B cell (primary cell): Measurements from ENCODE around the gene PLAAT5. TPM values are rescaled to one million over a fixed set of nuclear protein-coding genes. Genes with fewer than 3 reads are reported as not detected.
"Not testable (repeated sequence)": the region's sequence is repeated elsewhere in the genome, so short reads cannot be mapped to it uniquely, and the experiment has no call there.

Experiments
- ATAC-seq: fragments of 200-7000 bp; cut with Tn5 transposase; one replicate; pipeline ENCODE4 v1.10.0; 2021; ENCODE audit warnings: low read depth, mild to moderate bottlenecking, moderate number of reproducible peaks, moderate library complexity
- CTCF ChIA-PET: fragments of 350-600 bp; sonication (Branson Sonifier 250); formaldehyde crosslinking; loops from one replicate; lab custom pipeline; 2021; ENCODE audit warnings: antibody characterized with exemption, inconsistent platforms; lab: Charles Lee
- POLR2A ChIA-PET: fragments of 350-600 bp; sonication (Branson Sonifier 250); formaldehyde crosslinking; loops from one replicate; lab custom pipeline; 2021; ENCODE audit warnings: antibody characterized with exemption; lab: Charles Lee
- DNase-seq: peaks from one replicate; pipeline ENCODE4 v3.0.0; 2013
- H2AFZ ChIP-seq: 2 replicates; pipeline ENCODE4 v1.6.1; 2012; ENCODE audit warnings: mild to moderate bottlenecking, low read depth, low read length; ENCODE audit not compliant: insufficient read depth, poor library complexity, severe bottlenecking
- H3K27ac ChIP-seq, 2 donors: 1 replicate in 1 of 2; 2 replicates in 1 of 2; pipeline ENCODE4 v1.5.1; 2012 to 2013; ENCODE audit warnings: low read length in 2 of 2, mild to moderate bottlenecking in 2 of 2, moderate library complexity in 1 of 2
- H3K27me3 ChIP-seq, 4 experiments: fragments of 200-600 bp in 1 of 4; sonication (generic) in 1 of 4; replicated peaks in 1 of 4; 1 replicate in 2 of 4; 2 replicates in 2 of 4; pipeline versions ENCODE4 v1.6.1 to v1.7.0; 2013 to 2016; ENCODE audit warnings: low read length in 3 of 4, mild to moderate bottlenecking in 2 of 4, mixed read lengths in 1 of 4, moderate library complexity in 1 of 4; ENCODE audit not compliant: insufficient read depth in 4 of 4, control insufficient read depth in 3 of 4; ENCODE audit errors: control extremely low read depth in 1 of 4
- H3K36me3 ChIP-seq, 2 experiments: replicated peaks in 1 of 2; 1 replicate in 1 of 2; 2 replicates in 1 of 2; pipeline versions ENCODE4 v1.6.1 to v1.7.1; 2013; ENCODE audit warnings: low read length in 1 of 2; ENCODE audit not compliant: insufficient read depth in 2 of 2, control insufficient read depth in 1 of 2; ENCODE audit errors: control extremely low read depth in 1 of 2, extremely low read depth in 1 of 2
- H3K4me1 ChIP-seq, 2 donors: fragments of 200-600 bp in 1 of 2; sonication (generic) in 1 of 2; 1 replicate in 1 of 2; 2 replicates in 1 of 2; pipeline versions ENCODE4 v1.5.1 to v1.6.1; 2013 to 2017; ENCODE audit warnings: low read length in 2 of 2; ENCODE audit not compliant: control insufficient read depth in 2 of 2, insufficient read depth in 2 of 2
- H3K4me2 ChIP-seq: replicated peaks from 2 replicates; pipeline ENCODE3; 2012; ENCODE audit warnings: mild to moderate bottlenecking, low read depth, low read length; ENCODE audit not compliant: poor library complexity, severe bottlenecking
- H3K4me3 ChIP-seq, 5 experiments: fragments of 200-600 bp in 1 of 5; sonication (generic) in 1 of 5; 1 replicate in 3 of 5; 2 replicates in 2 of 5; pipeline versions ENCODE4 v1.5.1 to v1.7.0; 2011 to 2016; ENCODE audit warnings: low read length in 4 of 5, mild to moderate bottlenecking in 4 of 5, low read depth in 2 of 5, control low read depth in 1 of 5, moderate library complexity in 1 of 5; ENCODE audit not compliant: insufficient read depth in 1 of 5; ENCODE audit errors: control extremely low read depth in 1 of 5, extremely low read depth in 1 of 5
- H3K79me2 ChIP-seq: fragments of 200-600 bp; sonication (generic); one replicate; pipeline ENCODE4 v1.6.0; 2016; ENCODE audit warnings: low read length; ENCODE audit not compliant: control insufficient read depth, insufficient read depth
- H3K9ac ChIP-seq: fragments of 200-600 bp; sonication (generic); 2 replicates; pipeline ENCODE4 v1.6.1; 2017; ENCODE audit warnings: mild to moderate bottlenecking, low read length, moderate library complexity
- H3K9me3 ChIP-seq, 3 donors: one replicate each; pipeline versions ENCODE4 v1.6.1 to v1.7.1; 2013; ENCODE audit warnings: low read length in 2 of 3; ENCODE audit not compliant: control insufficient read depth in 2 of 3, insufficient read depth in 1 of 3; ENCODE audit errors: control extremely low read depth in 1 of 3
- H4K20me1 ChIP-seq: 2 replicates; pipeline ENCODE4 v1.6.0; 2012; ENCODE audit warnings: mild to moderate bottlenecking, low read length; ENCODE audit not compliant: insufficient read depth, control insufficient read depth, poor library complexity, severe bottlenecking
- H3K27ac Mint-ChIP-seq: one replicate; pipeline ENCODE4 v1.8.0; 2021; ENCODE audit warnings: mixed read lengths
- H3K27me3 Mint-ChIP-seq: one replicate; pipeline ENCODE4 v1.8.0; 2021; ENCODE audit warnings: mixed read lengths
- H3K4me1 Mint-ChIP-seq: one replicate; pipeline ENCODE4 v1.8.0; 2021; ENCODE audit warnings: mixed read lengths
- H3K4me3 Mint-ChIP-seq: one replicate; pipeline ENCODE4 v1.8.0; 2021; ENCODE audit warnings: mixed read lengths
- H3K9me3 Mint-ChIP-seq: one replicate; pipeline ENCODE4 v1.8.0; 2022; ENCODE audit warnings: mixed read lengths; ENCODE audit not compliant: insufficient read depth
- CTCF ChIP-seq: fragments of 200-600 bp; IDR thresholded peaks from one replicate; pipeline ENCODE4 v1.8.0; 2022; ENCODE audit warnings: antibody characterized with exemption, mild to moderate bottlenecking
- EZH2 ChIP-seq: IDR thresholded peaks from 2 replicates; pipeline ENCODE4 v1.6.1; 2012; ENCODE audit warnings: borderline replicate concordance, low read depth, mild to moderate bottlenecking, moderate library complexity, low read length; ENCODE audit not compliant: insufficient read depth, poor library complexity, severe bottlenecking
- WGBS: methylation state at CpG from one replicate; pipeline ENCODE4 v1.1.5; 2013; ENCODE audit warnings: missing lambda C conversion rate; ENCODE audit not compliant: insufficient coverage; 5-methylcytosine and 5-hydroxymethylcytosine counted together
- intact Hi-C: fragments of 100-400 bp; cut with micrococcal nuclease; formaldehyde crosslinking; loops from one replicate; pipeline ENCODE4 v1.10.0; 2022
- polyA plus RNA-seq: library from polyadenylated mRNA; depleted of rRNA; stranded (reverse); fragments of >200 nt; gene quantifications from 2 replicates; pipeline ENCODE4 v1.2.3, GENCODE V29; 2012
- total RNA-seq, 2 donors: library from RNA; stranded (reverse); fragments of 120-200 nt in 1 of 2; gene quantifications; 1 replicate in 1 of 2; 2 replicates in 1 of 2; pipeline versions ENCODE4 v1.2.3 to v1.2.4, GENCODE V29; 2013 to 2022

The PLAAT5 gene
- total and polyA plus RNA-seq, 2 donors (not counting 1 experiment from before 2014, with no cell fraction given): not detected

DNA sequence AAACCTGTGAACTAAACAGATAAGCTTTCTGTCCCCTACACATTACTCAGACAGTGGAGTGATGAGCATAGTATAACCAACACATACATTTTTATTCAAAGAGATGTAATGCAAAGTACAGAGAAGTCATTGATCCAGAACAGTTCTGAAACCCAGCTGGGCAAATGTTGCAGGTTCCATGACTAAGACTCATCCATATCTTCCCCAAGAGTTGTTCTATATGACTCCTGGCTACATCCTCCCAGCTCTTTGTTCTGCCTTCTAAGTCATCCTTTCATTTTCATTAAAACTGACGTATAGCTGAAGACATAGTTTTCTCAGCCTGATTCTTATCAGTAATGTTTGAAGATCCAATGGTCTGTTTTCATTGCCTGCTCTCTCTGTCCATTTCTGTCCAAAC lies 47.3 kb downstream of the PLAAT5 start:
- ChIA-PET POLR2A (interaction anchor here (0.8 kb wide), 1 partner anchor 112 kb away, joined by 7 read pairs; no protein-coding TSS in a partner anchor), CTCF (no interaction called here)
- H2AFZ ChIP-seq: no peak overlapping the region
- H3K79me2 ChIP-seq: no peaks in the 10 kb centered on the region
- ATAC-seq (no peak), DNase-seq (no peak)
- intact Hi-C loops: no loop called here
- no peak overlapping the region for H3K4me3 ChIP-seq
- H3K27me3 ChIP-seq: peaks cover 0 to 4% (median 0%) of the 10 kb centered on the region in 4 experiments
- Mint-ChIP-seq H3K9me3 (no peaks in the 10 kb centered on the region), H3K27ac (no peak overlapping the region), H3K4me1 (peaks cover 2% of the 10 kb centered on the region), H3K27me3 (peaks cover 25% of the 10 kb centered on the region), H3K4me3 (no peak overlapping the region)
- H3K9me3 ChIP-seq: peaks cover 0 to 2% (median 0%) of the 10 kb centered on the region in 3 donors
- H3K4me2 ChIP-seq: no peak overlapping the region
- WGBS: no CpG with 5 or more reads among the region's 1 CpG
- TF ChIP-seq CTCF: no peak
- TF ChIP-seq EZH2: no peak
- H4K20me1 ChIP-seq: no peaks in the 10 kb centered on the region
- no peaks in the 10 kb centered on the region for H3K36me3 ChIP-seq
- no peak overlapping the region for H3K9ac ChIP-seq
- H3K27ac ChIP-seq: no peak overlapping the region
- H3K4me1 ChIP-seq: no peaks in the 10 kb centered on the region

- ATAC-seq, H2AFZ ChIP-seq, H3K9ac ChIP-seq, H3K9me3 ChIP-seq, H3K79me2 ChIP-seq, H3K27me3 ChIP-seq, H3K27ac Mint-ChIP-seq, H3K4me3 Mint-ChIP-seq, H3K36me3 ChIP-seq, H3K27ac ChIP-seq, intact Hi-C loops, H3K4me1 Mint-ChIP-seq, H3K4me2 ChIP-seq, CTCF ChIA-PET, H4K20me1 ChIP-seq, H3K4me3 ChIP-seq, DNase-seq, POLR2A ChIA-PET, H3K4me1 ChIP-seq, H3K9me3 Mint-ChIP-seq: not testable (repeated sequence)
- 39% methylated on average over 2 of the region's 4 CpGs for WGBS
- peaks cover 34% of the 10 kb centered on the region for H3K27me3 Mint-ChIP-seq
Measured at GRCh38 chr11:63435831-63436230, 55.1 kb downstream of the PLAAT5 start.

DNA sequence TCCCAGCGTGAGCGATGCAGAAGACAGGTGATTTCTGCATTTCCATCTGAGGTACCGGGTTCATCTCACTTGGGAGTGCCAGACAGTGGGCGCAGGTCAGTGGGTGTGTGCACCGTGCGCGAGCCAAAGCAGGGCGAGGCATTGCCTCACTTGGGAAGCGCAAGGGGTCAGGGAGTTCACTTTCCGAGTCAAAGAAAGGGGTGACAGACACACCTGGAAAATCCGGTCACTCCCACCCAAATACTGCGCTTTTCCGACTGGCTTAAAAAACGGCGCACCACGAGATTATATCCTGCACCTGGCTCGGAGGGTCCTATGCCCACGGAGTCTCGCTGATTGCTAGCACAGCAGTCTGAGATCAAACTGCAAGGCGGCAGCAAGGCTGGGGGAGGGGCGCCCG lies 55.6 kb downstream of the PLAAT5 start:
- H3K27me3 Mint-ChIP-seq: peaks cover 38% of the 10 kb centered on the region
- intact Hi-C loops, H3K36me3 ChIP-seq, H3K4me3 Mint-ChIP-seq, H3K79me2 ChIP-seq, H3K9me3 Mint-ChIP-seq, H3K27me3 ChIP-seq, H3K9me3 ChIP-seq, H3K9ac ChIP-seq, H3K4me1 ChIP-seq, H3K27ac ChIP-seq, POLR2A ChIA-PET, H4K20me1 ChIP-seq, H3K4me1 Mint-ChIP-seq, H3K4me3 ChIP-seq, DNase-seq, H3K4me2 ChIP-seq, H3K27ac Mint-ChIP-seq, H2AFZ ChIP-seq, ATAC-seq, CTCF ChIA-PET: not testable (repeated sequence)
- whole genome bisulfite sequencing: 97% methylated on average over 8 of the region's 22 CpGs
